DLD1 (cell line): ENCODE results near the gene SLC12A8.

Experiments used
- in situ Hi-C: cut with HindIII; loops from 2 replicates; pipeline ENCODE4 v1.10.0; 2017; ENCODE audit warnings: low sequenced_read_pairs

Gene SLC12A8

DNA sequence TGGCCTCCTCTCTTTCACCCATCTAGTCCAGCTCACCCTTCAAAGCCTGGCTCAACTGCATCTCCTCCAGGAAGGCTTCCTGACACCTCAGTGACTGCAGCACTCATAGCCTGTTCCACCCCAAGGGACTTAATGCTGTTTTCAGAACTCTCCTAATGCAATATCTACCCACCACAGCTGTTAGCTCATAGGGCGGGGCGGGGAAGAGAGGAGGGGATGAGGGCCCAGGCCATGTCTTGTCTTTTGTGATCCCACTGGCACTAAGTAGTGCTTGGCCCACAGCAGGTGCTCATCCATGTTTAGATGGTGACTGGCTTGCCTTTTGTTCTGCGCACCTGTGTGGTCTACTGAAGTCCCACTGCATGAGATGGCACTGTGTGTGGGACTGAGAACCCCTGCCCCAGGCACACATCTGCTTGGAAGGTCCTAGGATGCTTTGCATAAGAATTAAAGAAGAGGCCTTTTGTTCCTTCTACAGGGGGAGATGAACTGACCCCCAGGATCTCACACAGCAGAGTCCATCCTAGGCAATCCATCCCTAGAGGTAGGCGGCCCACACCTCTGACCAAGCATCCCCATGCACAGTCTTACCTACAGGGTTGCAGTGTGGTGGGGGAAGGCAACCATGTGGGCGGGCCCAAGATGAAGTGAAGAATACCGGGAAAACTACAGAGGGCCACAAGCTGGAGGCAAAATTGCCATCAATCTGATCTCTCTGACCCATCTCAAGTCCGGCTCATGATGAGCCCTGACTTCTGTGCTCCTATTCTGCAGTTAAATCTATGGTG lies 23.0 kb downstream of the SLC12A8 start:
- in situ Hi-C loops = no loop called here

DNA sequence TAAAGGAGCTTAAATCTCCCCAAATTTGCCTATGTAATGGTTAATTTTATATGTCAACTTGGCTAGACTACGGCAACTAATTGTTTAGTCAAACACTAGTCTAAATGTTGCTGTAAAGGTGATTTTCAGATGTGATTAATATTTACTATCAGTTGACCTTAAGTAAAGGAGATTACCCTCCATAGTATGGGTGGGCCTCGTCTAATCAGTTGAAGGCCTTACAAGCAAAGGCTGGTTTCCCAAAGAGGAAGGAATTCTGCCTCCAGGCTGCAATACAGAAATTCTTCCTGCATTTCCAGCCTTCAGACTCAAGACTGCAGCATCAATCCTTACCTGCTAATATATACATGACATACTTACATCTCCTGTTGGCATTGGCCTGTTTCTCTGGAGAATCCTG lies 23.6 kb downstream of the SLC12A8 start:
- in situ Hi-C loops = no loop called here

- in situ Hi-C loops = no loop called here
Observed at GRCh38 chr3:125187599-125187910, 25.0 kb downstream of the SLC12A8 start.

- in situ Hi-C loops = no loop called here
Observed at GRCh38 chr3:125186800-125187598, 25.5 kb downstream of the SLC12A8 start.

- in situ Hi-C loops = no loop called here
Observed at GRCh38 chr3:125186261-125186787, 26.2 kb downstream of the SLC12A8 start.

GRCh38 chr3:125185805-125186204 lies 26.7 kb downstream of the SLC12A8 start:
- in situ Hi-C loops = no loop called here

DNA sequence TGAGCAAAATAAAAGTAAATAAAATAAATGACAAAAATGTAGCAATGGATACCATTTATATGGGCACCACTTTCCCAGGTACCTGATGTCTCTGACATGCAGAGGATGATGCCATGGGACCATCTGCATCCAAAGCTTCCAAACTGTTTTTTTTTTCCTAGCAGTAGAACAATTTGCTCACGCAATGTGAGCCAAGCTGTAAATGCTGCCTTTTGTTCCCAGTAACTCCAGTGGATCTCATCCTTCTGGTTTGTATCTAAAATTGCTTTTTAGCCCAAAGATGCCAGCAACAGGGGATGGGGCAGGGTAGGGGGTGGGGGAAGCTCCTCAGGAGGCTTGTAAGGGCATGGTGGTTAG lies 32.7 kb downstream of the SLC12A8 start:
- in situ Hi-C loops = no loop called here

DNA sequence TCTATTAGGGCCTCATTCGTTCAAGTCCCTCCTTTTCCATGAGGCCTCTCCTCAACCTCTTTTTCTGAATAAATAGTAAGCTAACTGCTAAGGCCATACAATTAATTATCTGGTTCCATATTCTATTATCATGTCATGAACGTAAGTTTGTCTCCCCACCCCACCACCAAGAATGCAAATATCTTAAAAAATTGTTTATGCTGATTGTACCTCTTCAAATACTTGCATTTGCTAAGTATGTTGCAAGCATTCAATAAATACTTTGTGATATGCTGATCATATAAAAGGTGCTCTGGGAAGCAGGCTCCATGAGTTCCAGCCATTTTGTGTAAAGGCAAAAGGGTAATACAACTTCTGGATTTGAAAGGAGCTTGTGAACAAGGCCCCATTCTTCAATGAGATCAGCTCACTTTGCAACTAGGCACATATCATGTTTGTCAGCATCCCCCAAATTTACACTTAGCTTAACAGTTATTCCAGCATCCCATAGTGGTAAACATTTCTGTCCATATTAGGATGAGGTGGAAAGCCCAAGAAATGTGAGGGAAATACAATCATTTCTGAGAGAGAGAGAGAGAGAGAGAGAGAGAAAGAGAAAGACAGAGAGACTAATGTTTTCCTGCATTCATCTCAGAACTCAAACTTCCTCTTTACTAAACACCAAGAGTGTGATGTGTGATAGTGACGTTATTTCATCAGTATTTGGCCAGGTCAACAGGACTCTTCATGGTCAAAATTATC lies 33.2 kb downstream of the SLC12A8 start:
- in situ Hi-C loops = no loop called here

DNA sequence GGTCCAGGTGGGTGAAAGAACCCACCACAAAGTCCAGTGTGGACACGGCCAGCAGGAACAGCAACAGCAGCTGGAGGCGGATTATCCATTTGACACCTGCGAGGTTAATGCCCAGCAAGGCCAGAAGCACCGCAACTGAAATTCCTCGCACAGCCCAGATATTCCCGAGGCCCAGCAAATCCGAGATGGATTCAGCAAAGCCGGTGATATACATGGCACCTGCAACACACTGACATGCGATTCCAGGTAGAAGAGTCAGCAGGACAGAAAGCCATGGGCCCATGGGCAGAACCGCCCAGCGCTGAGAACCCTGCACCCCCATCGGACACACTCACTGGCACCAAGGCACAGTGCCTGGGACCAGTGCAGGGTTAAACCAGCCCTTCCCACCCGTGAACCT lies 34.8 kb downstream of the SLC12A8 start:
- in situ Hi-C loops = no loop called here

DNA sequence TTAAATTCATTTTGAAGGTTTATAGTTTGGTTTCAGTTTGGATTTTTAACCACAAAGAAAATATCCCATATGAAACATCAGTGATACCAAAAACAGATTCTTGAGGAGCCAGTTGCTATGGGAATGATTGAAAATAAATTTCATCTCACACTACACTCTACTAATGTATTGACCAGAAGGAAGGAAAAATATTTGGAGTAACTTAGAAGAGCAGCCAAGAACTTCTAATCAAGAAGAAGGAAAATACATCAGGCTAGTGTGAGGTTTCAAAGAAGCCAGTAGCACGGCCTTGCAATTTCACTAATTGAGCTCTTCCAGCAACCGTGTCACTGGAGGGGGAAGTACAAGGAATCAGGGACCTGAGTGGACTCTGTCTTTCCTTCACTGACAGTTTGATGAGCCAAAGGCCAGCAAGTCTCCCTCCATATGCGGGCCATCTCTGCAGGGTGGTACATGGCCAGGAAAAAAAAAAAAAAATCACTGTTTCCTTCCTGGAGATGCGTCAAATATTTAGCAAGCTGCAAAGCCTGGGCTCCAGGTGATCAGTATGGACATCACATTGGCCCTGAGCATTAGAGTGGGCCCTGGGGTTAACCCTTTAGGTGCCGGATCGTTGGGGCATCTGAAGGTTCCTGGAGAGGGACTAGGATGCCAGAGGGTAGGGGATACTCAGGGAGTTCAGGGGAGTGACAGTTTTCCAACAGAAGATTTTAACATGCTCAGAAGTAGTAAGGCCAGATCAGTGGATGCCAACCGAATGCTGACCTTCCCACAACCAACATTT lies 37.1 kb downstream of the SLC12A8 start:
- in situ Hi-C loops = no loop called here

GRCh38 chr3:125172346-125172745 lies 40.2 kb downstream of the SLC12A8 start:
- in situ Hi-C loops = no loop called here

GRCh38 chr3:125168711-125169393 lies 43.7 kb downstream of the SLC12A8 start:
- in situ Hi-C loops = no loop called here

DNA sequence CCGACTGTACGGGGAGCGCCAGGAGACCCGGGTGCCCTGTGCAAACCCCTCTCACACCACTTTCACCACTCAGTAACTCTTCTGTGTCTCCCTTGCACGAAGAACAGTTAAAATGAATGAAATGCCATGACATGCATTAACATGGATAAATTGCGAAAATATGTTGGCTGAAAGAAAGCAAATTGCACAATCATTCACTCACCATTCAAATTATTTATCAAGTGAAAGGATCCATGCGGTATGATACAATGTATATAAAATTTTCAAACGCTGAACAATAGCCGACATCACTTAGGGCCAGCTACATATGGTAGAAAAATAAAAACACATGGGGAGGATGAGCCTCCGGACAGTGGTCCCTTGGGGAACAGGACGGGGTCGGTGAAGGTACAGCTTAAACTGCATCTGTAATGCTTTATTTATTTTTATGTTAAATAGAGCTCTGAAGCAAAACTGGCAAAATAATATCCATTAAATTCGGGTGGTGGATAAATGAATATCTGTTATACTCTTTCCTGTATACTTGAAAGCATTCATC lies 45.9 kb downstream of the SLC12A8 start:
- in situ Hi-C loops = no loop called here

DNA sequence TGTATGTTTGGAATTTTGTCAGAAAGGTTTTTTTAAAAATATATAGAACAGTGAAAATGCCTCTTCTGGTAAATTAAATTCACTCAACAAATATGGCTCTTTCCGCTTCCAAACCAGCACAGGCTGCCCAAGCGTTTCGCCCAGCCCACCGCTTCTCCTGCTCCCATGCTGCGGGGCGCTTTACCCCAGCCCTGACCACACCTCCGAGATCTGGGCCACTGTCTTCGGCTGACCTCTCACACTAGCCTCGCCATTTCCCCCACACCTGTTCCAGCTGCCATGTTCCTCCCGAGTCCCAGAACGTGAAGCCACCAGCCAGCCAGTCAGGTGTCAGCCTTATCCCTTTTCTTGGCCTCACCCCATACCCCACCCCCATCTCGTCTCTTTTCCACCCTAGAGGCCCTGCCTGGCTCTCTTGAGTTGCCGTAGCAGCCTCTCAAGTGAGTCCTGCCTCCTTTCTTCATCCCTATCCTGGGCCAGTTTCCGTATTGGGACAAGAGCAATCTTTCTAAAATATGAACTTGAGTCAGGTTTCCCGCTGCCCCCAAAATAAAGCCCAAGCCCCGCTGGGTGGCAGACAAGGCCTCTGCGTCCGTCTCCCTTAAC lies 46.5 kb downstream of the SLC12A8 start:
- in situ Hi-C loops = no loop called here

GRCh38 chr3:125165189-125165947 lies 47.2 kb downstream of the SLC12A8 start:
- in situ Hi-C loops = no loop called here

DNA sequence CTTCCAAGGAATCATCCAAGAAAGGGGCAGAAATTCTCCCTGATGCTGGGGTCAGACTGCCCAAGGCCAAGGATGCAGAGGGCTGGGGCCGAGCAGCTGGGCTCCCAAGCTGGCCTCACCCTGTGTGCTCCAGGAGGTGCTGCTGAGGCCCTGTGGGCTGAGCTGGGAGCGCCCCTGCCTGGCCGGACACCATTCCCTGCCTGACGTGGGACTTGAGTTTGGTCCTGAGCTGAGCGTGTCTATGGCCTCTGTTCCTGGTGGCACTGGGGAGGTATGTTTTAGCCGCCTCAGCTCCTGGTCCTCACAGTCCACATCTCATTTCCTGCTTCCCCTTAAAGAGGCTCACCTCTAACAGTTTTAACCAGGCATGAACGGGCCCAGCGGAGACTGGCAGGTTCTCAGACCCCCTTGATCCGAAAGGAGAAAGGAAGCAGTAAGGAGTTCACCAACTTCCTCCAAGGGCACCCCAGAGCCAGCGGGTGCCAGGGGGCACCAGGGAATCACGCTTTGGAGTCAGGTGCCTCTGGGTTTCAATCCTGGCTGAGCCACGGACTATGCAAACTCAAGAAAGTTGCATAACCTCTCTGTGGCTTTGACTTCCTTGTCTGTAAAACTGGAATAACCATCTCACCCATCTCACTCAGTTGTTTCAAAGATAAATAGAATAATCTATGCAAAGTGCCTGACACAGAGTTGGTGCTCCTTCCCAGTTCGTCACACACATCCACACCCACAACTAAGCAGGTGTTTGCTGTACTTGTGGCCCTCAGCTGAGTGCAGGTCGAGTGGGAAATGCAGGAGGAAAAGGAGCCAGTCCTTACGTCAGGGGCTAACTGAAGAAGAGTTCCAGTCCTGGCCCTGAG lies 48.6 kb downstream of the SLC12A8 start:
- in situ Hi-C loops = no loop called here

DNA sequence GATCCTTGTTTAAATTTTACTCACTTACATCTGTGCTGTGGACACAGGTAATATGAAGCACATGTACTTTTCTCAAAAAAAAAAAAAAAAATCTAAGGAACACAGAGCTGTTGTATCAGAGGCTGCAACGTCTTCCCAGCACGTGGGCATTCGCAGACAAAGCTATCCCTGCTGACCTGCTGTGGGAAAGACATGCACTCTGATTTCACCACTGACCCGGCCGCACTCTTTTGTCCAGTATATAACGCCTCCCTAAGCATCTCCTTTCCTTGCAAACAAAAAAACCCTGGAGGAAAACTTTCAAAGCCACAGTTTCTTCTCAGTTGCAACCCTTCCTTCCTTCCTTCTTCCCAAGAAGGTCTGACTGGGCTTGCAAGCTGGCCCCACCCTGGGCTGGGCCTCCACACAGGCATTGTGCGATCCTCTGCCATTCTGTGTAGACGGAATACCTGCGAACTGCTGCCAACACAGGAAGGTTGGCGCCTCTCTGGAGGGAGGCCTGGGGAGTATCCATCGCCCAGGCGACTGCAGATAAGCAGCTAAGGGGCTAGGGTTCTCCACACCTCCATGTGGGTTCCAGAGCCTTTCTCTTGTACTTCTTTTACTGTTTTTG lies 50.8 kb downstream of the SLC12A8 start:
- in situ Hi-C loops = no loop called here
